Measurements from ENCODE around the gene KRT38.

DNA sequence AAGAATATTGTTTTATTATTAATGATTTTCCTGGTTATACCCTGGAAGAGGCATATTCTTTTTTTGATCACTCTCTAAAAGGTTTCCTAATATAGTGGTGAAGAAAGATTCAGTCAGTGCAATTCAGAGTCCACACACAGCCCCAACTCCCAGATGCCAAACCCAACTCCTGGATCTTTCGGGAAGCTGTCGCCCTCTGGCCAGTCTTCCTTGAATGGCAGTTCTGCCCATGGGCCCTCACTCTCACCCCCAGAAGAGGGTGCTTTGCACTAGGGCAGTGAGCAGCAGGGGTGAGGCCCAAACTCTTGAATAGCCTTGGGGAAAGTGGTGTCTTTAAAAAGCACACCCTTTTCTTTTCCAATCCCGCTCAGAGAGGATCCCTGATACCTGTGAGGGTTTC is 15.4 kb upstream of the KRT38 start:
- TF ChIP-seq, protein P1, sequence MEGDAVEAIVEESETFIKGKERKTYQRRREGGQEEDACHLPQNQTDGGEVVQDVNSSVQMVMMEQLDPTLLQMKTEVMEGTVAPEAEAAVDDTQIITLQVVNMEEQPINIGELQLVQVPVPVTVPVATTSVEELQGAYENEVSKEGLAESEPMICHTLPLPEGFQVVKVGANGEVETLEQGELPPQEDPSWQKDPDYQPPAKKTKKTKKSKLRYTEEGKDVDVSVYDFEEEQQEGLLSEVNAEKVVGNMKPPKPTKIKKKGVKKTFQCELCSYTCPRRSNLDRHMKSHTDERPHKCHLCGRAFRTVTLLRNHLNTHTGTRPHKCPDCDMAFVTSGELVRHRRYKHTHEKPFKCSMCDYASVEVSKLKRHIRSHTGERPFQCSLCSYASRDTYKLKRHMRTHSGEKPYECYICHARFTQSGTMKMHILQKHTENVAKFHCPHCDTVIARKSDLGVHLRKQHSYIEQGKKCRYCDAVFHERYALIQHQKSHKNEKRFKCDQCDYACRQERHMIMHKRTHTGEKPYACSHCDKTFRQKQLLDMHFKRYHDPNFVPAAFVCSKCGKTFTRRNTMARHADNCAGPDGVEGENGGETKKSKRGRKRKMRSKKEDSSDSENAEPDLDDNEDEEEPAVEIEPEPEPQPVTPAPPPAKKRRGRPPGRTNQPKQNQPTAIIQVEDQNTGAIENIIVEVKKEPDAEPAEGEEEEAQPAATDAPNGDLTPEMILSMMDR (IDR thresholded peaks at IDR 0.05), result no peak
- no peak for TF ChIP-seq POLR2A (IDR thresholded peaks at IDR 0.05)

Measured in testis (tissue), 2 donors.